Inferior parietal cortex (tissue), 1 donor: ENCODE measurements around the gene NAALADL2.
"Not testable (repeated sequence)": the region's sequence is repeated elsewhere in the genome, so short reads cannot be mapped to it uniquely, and the experiment has no call there.

Experiments
- DNase-seq: peaks from one replicate; pipeline ENCODE4 v3.0.0-alpha.2; 2016; ENCODE audit errors: extremely low spot score

NAALADL2 gene

DNA sequence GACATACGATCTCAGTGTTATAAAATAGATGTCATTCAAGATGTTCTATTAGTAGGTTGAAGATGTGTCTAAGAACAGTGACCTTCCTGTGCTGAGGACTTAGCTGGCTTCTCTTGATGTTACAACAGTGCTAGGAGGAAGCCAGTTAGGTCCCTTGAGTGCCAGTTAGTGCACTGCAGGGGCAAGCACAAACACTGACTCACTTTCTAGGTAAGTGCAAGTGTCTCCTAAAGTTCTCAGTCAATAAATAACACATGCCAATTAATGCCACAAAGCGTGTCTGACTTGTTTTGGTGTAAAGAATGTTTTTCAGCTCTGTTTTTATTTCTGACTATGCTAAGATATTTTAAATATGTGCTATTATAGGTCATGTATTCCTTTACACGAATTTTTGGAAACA is 211.8 kb downstream of the NAALADL2 start:
- DNase-seq = no peak

DNA sequence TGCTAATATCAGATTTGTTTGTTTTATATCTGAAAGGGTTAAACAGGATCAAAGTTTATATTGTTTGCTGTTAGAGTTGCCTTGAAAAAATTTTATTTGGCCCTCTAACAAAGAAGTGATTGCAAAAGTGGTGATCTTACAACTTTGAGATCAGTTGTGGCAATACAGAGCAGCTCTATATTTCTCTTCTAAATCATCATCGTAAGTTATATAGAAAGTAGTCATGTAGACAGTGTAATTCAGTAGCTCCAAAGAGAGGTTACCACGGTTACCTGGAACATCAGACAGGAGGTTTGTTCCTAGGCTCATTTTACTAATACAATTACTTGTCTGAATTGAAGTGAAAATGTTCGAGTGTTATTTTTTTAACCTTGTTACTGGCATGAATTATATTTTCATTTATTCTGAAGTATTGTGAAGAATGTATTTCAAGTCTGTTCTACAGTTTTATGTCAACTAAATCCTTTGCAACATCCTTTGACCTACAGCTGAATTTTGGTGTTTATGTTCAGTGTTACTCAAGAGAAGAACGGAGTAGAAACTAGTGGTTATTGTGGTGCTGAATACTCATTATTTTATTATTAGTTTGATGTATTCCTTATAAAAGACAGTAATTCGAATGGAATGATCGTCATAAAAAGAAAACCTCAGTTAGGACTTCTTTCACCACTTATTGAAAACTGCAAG is 214.2 kb downstream of the NAALADL2 start:
- DNase-seq = no peak

DNA sequence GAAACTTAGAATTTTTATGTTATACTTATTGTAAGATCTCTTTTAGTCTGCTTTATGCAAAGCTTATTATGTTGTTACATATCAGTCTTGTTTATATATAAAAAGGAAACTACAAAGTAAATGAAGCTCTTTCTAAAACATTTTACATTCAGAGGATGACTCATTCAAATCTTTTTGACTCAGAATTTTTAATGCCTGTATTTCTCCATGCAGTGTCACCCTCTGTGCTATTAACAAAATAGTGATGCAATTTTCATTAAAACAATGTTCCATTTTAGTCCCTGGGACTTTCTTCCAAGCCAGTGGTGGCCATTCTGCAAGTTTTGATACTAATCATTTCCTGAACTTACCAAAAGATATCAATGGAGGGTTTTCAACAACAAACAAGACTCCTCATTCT is 216.1 kb downstream of the NAALADL2 start:
- DNase-seq = no peak

DNA sequence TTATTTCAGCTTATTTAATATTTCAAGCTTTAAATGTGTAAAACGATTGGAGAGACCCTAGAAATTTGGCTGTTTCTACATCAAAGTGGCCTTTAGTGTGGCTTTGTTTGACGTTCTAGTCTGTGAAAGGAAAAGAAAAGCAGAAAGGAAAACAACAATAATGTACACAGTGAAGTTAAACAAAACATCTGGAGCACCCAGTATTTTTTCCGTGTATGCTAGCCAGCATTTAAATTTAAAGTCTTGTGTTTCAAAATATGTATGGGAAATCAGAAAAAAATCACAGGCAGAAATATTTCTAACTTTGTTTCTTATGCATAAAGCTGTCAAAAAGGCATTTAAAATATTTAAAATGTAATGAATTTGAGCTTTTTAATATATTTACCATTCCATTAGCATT is 218.1 kb downstream of the NAALADL2 start:
- no peak for DNase-seq

DNA sequence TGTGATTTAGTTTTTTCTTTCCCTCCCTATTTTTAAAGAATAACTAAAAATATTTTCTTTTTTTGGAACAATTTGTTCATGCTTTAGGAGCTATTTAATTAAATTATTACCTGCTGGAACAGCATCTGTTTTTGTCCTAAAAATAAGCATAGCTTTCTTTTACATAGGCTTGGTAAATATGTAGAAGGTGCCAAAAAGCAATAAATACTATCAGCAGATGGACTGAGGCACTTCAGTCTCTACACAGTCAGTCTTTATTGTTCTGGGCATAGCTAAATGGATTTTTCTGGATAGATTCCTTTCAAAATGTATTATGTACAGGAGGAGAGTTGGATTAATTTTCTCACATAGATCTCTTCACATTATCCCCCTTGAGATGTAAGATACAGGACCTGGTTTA is 223.5 kb downstream of the NAALADL2 start:
- no peak for DNase-seq

DNA sequence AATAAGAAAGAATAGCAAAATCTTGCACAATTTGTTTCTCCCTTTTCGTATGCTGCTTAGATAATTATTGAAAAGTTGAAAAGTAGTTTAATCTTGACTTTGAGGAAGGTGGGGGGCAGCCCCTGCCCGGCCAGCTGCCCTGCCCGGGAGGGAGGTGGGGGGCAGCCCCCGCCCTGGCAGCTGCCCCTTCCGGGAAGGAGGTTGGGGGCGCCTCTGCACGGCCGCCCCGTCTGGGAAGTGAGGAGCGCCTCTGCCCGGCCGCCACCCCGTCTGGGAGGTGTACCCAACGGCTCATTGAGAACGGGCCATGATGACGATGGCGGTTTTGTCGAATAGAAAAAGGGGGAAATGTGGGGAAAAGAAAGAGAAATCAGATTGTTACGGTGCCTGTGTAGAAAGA is 228.0 kb downstream of the NAALADL2 start:
- not testable (repeated sequence) for DNase-seq

DNA sequence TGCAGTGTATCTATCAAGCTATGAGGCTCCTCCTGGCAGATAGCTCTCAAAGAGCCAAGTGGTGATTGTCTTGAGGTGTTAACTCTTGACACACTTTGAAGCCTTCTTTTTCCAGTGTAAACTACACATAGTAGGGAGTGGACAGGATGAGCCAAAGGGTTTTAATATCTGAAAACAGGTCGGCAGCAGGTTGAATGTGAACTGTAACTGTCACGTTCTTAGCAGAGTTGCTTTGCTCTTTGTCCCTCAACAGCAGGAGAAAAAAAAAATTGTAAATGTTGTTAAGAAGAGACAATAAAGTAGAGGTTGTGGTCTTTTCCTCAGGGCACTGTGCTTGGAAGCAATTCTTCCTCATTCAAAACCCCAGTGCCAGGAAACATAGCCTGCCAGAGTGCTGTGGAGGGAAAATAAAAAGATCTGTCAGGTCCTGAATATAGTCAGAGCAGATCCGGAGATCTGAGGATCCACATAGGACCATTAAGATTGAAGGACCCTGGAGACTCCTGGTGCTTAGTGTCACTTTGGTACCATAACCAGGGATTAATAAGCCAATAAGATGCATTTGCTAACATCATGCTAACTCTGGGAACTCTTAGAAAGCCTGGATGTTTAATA is 229.7 kb downstream of the NAALADL2 start:
- DNase-seq = no peak

DNA sequence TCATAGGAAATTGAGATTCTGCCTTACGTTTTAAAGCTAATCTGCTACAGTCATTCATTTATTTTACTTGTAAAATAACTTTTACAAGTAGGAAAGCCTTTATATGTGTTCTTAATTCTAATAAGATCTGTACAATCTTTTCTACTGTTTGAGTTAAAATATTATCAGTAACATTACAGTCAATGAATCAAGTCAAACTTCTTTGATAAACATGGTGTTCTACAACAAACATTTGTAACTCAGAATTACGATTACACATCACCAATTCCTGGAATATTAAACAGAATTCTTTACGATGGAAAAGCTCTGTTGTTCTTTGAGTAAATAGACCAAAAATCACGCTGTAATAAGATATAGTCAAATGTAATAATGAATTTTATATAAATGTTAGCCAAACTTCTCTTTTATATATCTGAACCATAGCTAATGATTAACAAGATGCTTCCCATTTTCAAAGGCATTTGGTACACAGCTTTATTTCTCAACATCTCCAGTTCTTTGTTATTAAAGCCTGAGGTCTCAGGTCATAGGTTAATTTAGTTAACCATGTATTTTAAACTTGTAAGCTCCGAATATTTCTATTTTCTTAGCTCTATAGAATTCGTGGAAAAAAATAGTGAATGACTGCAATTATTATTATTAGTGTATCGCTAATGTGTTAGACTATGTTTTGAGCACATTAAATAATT is 232.4 kb downstream of the NAALADL2 start:
- no peak for DNase-seq

DNA sequence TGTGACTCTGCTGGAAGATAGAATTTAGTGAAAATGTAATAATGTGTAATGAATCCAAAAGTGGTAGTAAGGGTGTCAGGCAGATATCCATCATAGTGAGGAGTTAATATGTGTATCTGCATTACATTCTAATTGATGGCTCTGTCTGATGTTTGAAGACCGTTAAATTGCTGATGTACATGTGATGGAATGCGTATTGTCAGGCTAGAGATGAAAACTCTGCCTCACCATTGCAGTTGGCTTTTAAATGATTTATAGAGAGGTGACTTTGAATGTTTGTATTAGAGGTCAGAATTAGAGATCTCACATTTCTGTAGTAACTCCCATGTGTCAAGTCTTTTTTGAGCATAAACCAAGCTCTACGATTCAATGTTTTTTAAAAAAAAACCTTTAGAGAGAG is 234.6 kb downstream of the NAALADL2 start:
- no peak for DNase-seq

DNA sequence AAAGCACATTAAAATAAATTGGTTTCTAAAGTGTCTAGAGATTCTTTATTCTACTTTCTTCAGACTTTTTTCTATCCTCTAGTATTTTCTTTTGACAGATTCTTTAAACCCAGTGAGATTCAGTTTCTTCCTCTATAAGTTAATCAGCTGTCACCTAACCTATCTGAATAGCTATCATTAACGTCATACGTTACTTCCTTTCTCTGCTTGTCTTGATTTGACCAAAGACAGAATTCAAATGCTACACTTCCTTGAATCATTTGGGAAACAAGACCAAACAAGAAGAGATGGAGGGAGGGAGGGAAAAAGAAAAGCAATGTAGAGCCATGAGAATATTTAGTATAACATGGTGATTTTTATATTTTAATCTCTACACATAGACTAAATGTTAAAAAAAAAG is 235.2 kb downstream of the NAALADL2 start:
- no peak for DNase-seq

DNA sequence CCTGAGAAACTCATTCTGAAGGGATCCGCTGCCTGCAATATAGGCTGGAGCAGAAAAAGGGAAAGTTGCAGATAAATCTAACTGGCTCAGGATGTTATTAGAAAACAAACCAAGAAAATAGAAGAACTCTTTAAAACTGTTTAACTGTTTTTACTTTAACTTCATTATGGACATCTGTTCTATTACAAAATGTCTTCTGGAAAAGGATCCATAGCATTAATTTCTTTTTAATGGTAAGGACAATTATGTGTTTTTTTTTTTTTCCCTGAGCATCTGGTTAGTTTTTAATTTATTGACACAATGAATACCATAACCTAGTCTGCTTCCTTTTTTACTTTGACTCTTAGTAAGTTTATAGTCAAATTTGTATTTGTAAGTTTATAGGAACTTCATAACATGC is 239.5 kb downstream of the NAALADL2 start:
- DNase-seq = no peak

DNA sequence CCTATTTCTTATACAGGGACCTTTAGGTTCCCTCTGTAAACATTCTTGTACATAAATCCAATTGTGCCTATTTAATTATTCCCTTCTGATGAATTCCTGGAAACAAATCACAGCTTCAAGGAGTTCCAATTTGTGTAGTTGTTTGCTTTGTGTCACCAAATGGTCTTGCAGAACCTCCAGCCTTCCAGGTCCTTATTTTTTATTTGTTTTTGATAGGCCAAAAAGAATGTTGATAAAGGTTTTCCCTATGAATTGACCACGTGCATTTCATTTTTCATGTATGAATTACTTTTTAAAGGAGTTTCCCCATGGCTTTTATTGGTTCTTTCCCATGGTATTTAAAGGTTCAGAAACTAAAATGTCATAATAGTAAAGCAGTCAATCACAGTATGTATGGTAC is 243.0 kb downstream of the NAALADL2 start:
- no peak for DNase-seq

DNA sequence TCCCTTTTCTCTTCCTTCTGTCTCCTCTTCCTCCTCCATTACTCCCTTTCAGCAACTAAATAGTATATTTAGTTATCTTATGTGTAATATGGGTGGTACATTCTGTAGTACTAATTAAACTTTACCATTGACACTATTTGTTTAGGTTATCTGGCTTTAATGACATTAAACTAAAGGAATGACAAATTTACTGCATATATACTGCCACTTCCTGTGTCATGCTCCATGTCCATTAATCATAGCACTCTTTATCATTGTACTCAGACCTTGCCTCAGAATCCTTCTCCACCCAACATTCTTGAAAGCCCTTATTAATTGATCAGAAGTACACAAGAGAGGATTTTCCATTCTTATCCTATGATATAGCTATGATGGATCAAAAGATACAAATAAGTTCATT is 244.2 kb downstream of the NAALADL2 start:
- no peak for DNase-seq

DNA sequence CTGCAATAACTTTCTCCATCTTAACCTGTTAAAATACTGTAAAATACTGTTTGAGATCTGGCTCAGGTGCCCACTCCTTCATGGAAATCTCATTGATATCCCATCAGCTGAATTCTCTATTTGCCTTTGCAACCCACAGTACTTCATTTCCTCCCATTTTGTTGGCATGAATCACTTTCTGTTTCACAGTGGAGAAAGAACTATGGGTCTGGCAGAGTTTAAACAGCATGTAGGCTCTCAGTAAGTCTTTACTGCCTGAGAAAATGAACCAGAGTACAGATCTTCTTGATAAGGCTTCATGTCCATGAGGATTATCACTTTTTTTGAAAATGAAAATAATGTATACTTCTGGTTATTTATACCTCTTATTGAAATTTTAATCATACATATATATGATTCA is 245.9 kb downstream of the NAALADL2 start:
- DNase-seq = no peak

DNA sequence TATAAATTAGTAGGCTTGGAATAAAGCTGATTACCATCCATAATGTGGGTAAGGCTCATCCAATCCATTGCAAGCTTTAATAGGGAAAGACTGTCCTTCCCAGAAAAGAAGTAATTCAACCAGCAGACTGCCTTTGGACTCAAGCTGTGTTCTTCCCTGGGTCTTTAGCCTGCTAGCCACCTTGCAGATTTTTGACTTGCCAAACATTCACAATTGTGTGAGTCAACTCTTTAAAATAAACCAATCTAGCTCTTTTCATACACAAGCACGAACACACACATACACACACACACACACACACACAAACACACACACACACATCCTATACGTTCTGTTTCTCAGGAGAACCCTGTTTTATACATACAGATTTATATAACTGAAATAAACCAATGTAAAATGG is 248.1 kb downstream of the NAALADL2 start:
- DNase-seq = no peak

DNA sequence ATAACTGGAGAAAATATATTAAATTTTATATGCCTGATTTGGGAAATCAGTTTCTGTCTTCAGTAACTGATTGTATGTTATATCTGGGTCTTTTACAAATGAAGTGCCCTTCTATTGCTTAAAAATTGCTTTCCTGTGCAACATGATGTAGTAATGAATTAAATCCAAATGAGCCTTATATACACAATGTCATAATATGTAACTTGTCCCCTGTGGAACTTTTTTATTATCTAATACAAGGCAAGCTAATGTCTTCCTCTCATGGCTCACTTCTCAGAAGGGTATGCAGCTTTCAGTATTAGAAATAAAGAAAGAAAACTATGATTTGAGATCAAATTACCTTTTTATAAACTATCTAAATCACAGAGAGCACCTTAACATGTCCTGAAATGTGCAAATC is 248.9 kb downstream of the NAALADL2 start:
- DNase-seq = no peak

DNA sequence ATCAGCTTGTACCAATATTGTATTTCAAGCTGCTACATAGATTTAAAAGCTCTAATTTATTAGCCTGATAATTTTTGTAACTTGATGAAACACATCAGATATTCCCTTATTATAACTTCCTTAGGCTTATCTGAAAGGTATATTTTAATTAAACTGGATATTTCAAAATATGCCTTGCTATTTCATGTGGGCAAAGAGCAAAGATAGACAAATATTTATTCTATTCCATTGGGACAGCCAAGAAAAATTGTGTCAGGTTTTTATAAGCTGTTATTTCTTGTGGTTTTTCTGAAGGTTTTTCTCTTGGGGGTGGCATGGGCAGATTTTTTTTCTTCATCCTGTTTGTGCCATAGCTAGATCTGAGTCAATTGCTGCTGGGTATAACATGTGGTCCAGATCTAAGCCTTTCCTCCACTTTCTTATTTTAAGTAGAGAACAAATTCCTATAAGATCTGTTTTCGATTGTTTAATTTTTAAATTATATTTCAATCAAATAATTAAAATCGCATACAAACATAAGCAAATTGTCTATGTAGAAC is 249.5 kb downstream of the NAALADL2 start:
- no peak for DNase-seq

DNA sequence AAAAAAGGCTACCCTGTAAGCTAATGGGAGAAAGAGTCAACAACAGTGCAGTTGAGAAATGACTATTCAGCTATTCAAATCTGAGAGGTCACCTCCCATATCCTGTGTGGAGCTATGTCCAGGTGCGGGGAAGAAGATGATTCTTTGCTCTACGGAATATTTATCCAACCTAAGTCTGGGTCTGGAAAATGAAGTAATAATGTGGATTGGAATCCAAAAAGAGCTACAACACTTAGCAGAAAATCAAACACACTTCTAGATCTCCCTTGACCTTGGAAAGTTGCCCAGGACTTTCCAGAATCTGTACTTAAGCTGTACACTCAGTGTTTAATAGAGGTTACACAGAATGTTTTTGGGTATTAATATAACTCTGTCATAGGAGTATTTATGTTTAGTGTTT is 251.9 kb downstream of the NAALADL2 start:
- DNase-seq = no peak

DNA sequence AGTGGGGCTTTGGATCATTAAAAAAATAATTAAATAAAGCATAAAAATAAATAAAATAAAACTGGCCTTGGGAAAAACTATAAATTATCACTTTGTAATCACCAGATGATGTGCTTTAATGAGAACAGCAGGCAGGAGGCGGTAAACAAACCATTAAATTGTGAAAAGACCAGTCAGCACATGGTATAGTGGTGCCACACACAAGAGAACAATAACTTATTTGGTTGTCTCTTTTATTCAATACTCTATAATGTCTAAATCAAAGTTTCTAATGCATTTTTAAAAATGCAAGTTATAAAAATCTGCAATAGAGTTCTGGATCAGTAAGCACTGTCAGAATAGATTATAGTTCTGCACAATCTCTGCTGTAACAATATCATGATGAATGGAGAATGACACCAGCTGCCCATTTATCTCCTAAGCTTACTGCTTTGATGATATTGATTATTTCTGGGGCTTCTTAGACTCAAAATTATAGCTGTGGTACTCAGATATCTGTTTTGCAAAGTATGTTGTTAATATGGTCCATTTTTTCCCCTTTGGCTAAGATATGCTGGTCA is 259.3 kb downstream of the NAALADL2 start:
- no peak for DNase-seq

DNA sequence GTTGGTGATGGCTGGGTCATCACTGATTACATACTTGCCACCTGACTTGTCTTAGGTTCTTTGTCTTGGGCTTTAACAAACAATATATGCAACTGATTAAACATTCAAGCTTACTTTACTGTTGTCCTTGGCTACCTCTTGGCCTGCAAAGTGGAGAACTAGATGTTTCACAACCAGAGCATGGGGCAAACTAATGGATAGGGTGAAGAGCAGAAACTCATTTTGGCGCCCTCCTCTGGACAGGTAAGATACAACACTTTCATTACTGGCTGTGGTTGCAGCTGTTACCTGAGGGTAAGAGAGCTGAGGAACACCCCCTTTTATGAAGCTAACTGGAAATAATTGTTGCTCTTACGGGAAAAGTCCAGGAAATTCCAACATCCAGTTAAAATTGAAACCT is 262.1 kb downstream of the NAALADL2 start:
- no peak for DNase-seq

DNA sequence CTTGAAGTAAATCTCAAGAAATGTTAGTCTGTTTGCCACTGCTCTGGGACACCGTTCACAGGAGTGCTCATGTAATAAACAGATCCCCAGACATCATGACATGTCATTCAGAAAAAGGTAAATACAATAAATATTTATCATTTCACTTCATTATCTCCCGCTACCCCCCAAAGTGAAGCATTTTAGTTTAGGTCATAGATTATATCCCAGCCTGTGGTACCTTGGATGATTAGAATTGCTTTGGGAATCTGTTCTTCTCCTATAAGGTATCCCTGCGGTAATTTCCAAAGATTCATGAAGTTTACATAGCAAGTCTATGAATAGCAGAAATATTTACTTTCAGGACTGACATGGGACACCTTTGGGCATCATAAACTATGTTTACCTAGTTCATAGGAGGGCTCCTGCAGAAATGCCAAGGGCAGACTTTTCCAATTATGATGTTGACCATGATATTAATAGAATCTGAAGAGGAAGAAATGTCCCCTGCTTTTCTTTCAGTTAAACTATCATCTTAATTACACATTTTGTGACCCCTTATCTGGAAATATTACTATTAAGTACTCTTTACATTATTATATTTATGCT is 268.0 kb downstream of the NAALADL2 start:
- no peak for DNase-seq

DNA sequence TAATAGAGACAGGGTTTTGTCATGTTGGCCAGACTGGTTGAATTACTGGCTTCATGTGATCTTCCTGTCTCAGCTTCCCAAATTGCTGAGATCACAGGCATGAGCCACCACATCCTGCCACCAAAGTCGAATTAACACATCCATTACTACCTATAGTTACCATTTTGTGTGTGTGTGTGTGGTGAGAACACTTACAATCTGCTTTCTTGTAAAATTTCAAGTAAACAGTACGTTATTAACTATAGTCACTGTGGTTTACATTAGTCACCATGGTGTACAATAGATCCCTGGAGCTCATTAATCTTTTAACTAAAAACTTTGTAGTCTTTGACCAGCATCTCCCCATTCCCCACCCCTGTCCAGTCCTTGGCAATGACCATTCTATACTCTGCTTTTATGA is 270.0 kb downstream of the NAALADL2 start:
- no peak for DNase-seq
